Measurements from ENCODE around the gene FMNL1.
"Not testable (repeated sequence)": the region's sequence is repeated elsewhere in the genome, so short reads cannot be mapped to it uniquely, and the experiment has no call there.

GRCh38 chr17:45201880-45202279 is 19.8 kb upstream of the FMNL1 start:
- not testable (repeated sequence) for TF ChIP-seq EZH2, CTCF (IDR thresholded peaks at IDR 0.05)

Data from neural progenitor cell (in vitro differentiated cells).